Smooth muscle cell (in vitro differentiated cells): ENCODE data around the gene CD37. TPM values are rescaled to one million over a fixed set of nuclear protein-coding genes. Genes with fewer than 3 reads are reported as not detected.

ENCODE experiments used
- DNase-seq: peaks from one replicate; lab custom pipeline; 2025; ENCODE audit not compliant: unreplicated experiment; lab: John Stamatoyannopoulos, UW
- H2AFZ ChIP-seq: fragments of 200-600 bp; sonication (generic); 2 replicates; pipeline ENCODE4 v1.6.0; 2016; ENCODE audit warnings: antibody characterized with exemption, low read depth, mild to moderate bottlenecking
- H3F3A ChIP-seq: fragments of 200-600 bp; sonication (generic); 2 replicates; pipeline ENCODE4 v1.6.0; 2017; ENCODE audit warnings: antibody characterized with exemption, low read depth
- H3K27ac ChIP-seq: fragments of 200-600 bp; sonication (generic); 2 replicates; pipeline ENCODE4 v1.5.1; 2016; ENCODE audit warnings: low read depth, mild to moderate bottlenecking
- H3K27me3 ChIP-seq: fragments of 200-600 bp; sonication (generic); 2 replicates; pipeline ENCODE4 v1.6.1; 2016; ENCODE audit warnings: low read depth, mild to moderate bottlenecking
- H3K36me3 ChIP-seq: fragments of 200-600 bp; sonication (generic); 2 replicates; pipeline ENCODE4 v1.5.1; 2016; ENCODE audit warnings: low read depth
- H3K4me1 ChIP-seq: fragments of 200-600 bp; sonication (generic); 2 replicates; pipeline ENCODE4 v1.5.1; 2016; ENCODE audit warnings: low read depth
- H3K4me2 ChIP-seq: fragments of 200-600 bp; sonication (generic); 2 replicates; pipeline ENCODE4 v1.6.0; 2016; ENCODE audit warnings: mild to moderate bottlenecking
- H3K4me3 ChIP-seq: fragments of 200-600 bp; sonication (generic); 2 replicates; pipeline ENCODE4 v1.5.1; 2016; ENCODE audit warnings: mild to moderate bottlenecking
- H3K79me2 ChIP-seq: fragments of 200-600 bp; sonication (generic); 2 replicates; pipeline ENCODE4 v1.6.0; 2016; ENCODE audit warnings: low read depth, mild to moderate bottlenecking
- H3K9ac ChIP-seq: fragments of 200-600 bp; sonication (generic); 2 replicates; pipeline ENCODE4 v1.6.0; 2016; ENCODE audit warnings: low read depth
- H3K9me3 ChIP-seq: fragments of 200-600 bp; sonication (generic); replicated peaks from 2 replicates; pipeline ENCODE4 v1.5.1; 2016; ENCODE audit warnings: low read depth
- H4K20me1 ChIP-seq: fragments of 200-600 bp; sonication (generic); 2 replicates; pipeline ENCODE4 v1.6.0; 2016; ENCODE audit warnings: low read depth
- CTCF ChIP-seq: fragments of 200-600 bp; sonication (generic); IDR thresholded peaks from 2 replicates; pipeline ENCODE4 v1.5.1; 2017; ENCODE audit warnings: borderline replicate concordance, mild to moderate bottlenecking, antibody characterized with exemption; ENCODE audit not compliant: insufficient read depth, poor library complexity, severe bottlenecking
- WGBS: methylation state at CpG from one replicate; pipeline ENCODE4 v1.1.7; 2016; ENCODE audit warnings: low lambda C conversion rate; 5-methylcytosine and 5-hydroxymethylcytosine counted together
- polyA plus RNA-seq: library from polyadenylated mRNA; unstranded; fragments of >200 nt; fragmentation: Nextera tagmentation; extraction: Ambion mirVana; gene quantifications from 2 replicates; pipeline ENCODE4 v1.2.1, GENCODE V29; 2016
- total RNA-seq: library from RNA; depleted of rRNA; stranded (reverse); fragments of >200 nt; gene quantifications from 2 replicates; pipeline ENCODE4 v1.2.3, GENCODE V29; 2014

The CD37 gene
- total and polyA plus RNA-seq, 2 experiments from 2014 or later: 7.0 TPM; not detected in 1

- Histone ChIP-seq H3K27me3 (no peaks in the 10 kb centered on the region), H3K9me3 (no peaks in the 10 kb centered on the region), H3K4me2 (no peak overlapping the region), H3F3A (no peaks in the 10 kb centered on the region), H3K79me2 (peaks cover 27% of the 10 kb centered on the region), H3K9ac (no peak overlapping the region), H3K36me3 (no peaks in the 10 kb centered on the region), H3K27ac (no peak overlapping the region), H3K4me3 (no peak overlapping the region), H2AFZ (no peak overlapping the region), H3K4me1 (no peaks in the 10 kb centered on the region), H4K20me1 (peaks cover 37% of the 10 kb centered on the region)
- 83% methylated on average over 8 of the region's 12 CpGs for WGBS
- DNase-seq: no peak
- no peak for TF ChIP-seq CTCF
Measured at GRCh38 chr19:49355909-49356353, 20.7 kb downstream of the CD37 start.

- Histone ChIP-seq H3K27ac (no peak overlapping the region), H3K79me2 (peaks cover 32% of the 10 kb centered on the region), H3K4me1 (no peaks in the 10 kb centered on the region), H4K20me1 (peaks cover 36% of the 10 kb centered on the region), H2AFZ (no peak overlapping the region), H3F3A (no peaks in the 10 kb centered on the region), H3K4me2 (no peak overlapping the region), H3K4me3 (no peak overlapping the region), H3K9me3 (no peaks in the 10 kb centered on the region), H3K27me3 (no peaks in the 10 kb centered on the region), H3K36me3 (no peaks in the 10 kb centered on the region), H3K9ac (no peak overlapping the region)
- TF ChIP-seq CTCF: no peak
- 92% methylated on average over 7 of the region's 7 CpGs for WGBS
- no peak for DNase-seq
Measured at GRCh38 chr19:49356382-49356781, 21.2 kb downstream of the CD37 start.

GRCh38 chr19:49357186-49357585 lies 22.0 kb downstream of the CD37 start:
- no peak overlapping the region for H3K4me3 ChIP-seq
- H3K36me3 ChIP-seq: no peaks in the 10 kb centered on the region
- H3K9me3 ChIP-seq: no peaks in the 10 kb centered on the region
- no peak overlapping the region for H3K4me2 ChIP-seq
- no peak overlapping the region for H2AFZ ChIP-seq
- H4K20me1 ChIP-seq: peaks cover 36% of the 10 kb centered on the region
- 97% methylated on average over 9 of the region's 9 CpGs for WGBS
- H3K27me3 ChIP-seq: no peaks in the 10 kb centered on the region
- H3K9ac ChIP-seq: no peak overlapping the region
- H3K27ac ChIP-seq: no peak overlapping the region
- no peaks in the 10 kb centered on the region for H3F3A ChIP-seq
- TF ChIP-seq CTCF: no peak
- DNase-seq: no peak
- H3K4me1 ChIP-seq: no peaks in the 10 kb centered on the region
- H3K79me2 ChIP-seq: peaks cover 40% of the 10 kb centered on the region
